ENCODE results near the gene PGAP3.
A peak's percentile ranks its signal among the peaks of the same experiment; 100 is the strongest.

The PGAP3 gene

GRCh38 chr17:39626171-39627046, 61.4 kb downstream of the PGAP3 start, which contains the start of gene PPP1R1B:
PPP1R1B (plus strand) TSS chr17:39626952; CDS start chr17:39627393, 441 bp downstream.
- FAIRE-seq: no peak
- DNase-seq (ENCODE audit: insufficient read length): no peak
- TF ChIP-seq POLR2A (IDR thresholded peaks at IDR 0.05; ENCODE audit: low read depth, low read length) (no peak), TAF1 (IDR thresholded peaks at IDR 0.05; ENCODE audit: borderline replicate concordance, low read depth, low read length) (no peak), POLR2AphosphoS5 (IDR thresholded peaks at IDR 0.05; ENCODE audit: low read depth, low read length) (no peak)

- no peak for FAIRE-seq
- no peak for TF ChIP-seq POLR2A (IDR thresholded peaks at IDR 0.05; ENCODE audit: low read depth, low read length)
- TF ChIP-seq POLR2AphosphoS5 (IDR thresholded peaks at IDR 0.05; ENCODE audit: low read depth, low read length): no peak
- no peak for TF ChIP-seq TAF1 (IDR thresholded peaks at IDR 0.05; ENCODE audit: borderline replicate concordance, low read depth, low read length)
- DNase-seq (ENCODE audit: insufficient read length): no peak
Observed at GRCh38 chr17:39625198-39625785, 62.6 kb downstream of the PGAP3 start.

GRCh38 chr17:39624313-39624712, 63.5 kb downstream of the PGAP3 start:
- TF ChIP-seq TAF1 (IDR thresholded peaks at IDR 0.05; ENCODE audit: borderline replicate concordance, low read depth, low read length): no peak
- no peak for TF ChIP-seq POLR2AphosphoS5 (IDR thresholded peaks at IDR 0.05; ENCODE audit: low read depth, low read length)
- TF ChIP-seq POLR2A (IDR thresholded peaks at IDR 0.05; ENCODE audit: low read depth, low read length): no peak
- DNase-seq (ENCODE audit: insufficient read length): no peak
- FAIRE-seq: no peak

- peak; percentile 82 for DNase-seq (ENCODE audit: insufficient read length)
- TF ChIP-seq POLR2AphosphoS5 (IDR thresholded peaks at IDR 0.05; ENCODE audit: low read depth, low read length) (no peak), POLR2A (IDR thresholded peaks at IDR 0.05; ENCODE audit: low read depth, low read length) (no peak)
- peak; percentile 87 for FAIRE-seq
Observed at GRCh38 chr17:39623356-39623950, 64.4 kb downstream of the PGAP3 start.

GRCh38 chr17:39622380-39623006, 65.4 kb downstream of the PGAP3 start:
- no peak for DNase-seq (ENCODE audit: insufficient read length)
- FAIRE-seq: no peak
- no peak for TF ChIP-seq POLR2AphosphoS5 (IDR thresholded peaks at IDR 0.05; ENCODE audit: low read depth, low read length)
- no peak for TF ChIP-seq POLR2A (IDR thresholded peaks at IDR 0.05; ENCODE audit: low read depth, low read length)
- TF ChIP-seq TAF1 (IDR thresholded peaks at IDR 0.05; ENCODE audit: borderline replicate concordance, low read depth, low read length): no peak

GRCh38 chr17:39621523-39622379, 66.1 kb downstream of the PGAP3 start:
- FAIRE-seq (peak; percentile 99), DNase-seq (ENCODE audit: insufficient read length) (peak; percentile 84)
- TF ChIP-seq TAF1 (IDR thresholded peaks at IDR 0.05; ENCODE audit: borderline replicate concordance, low read depth, low read length): no peak
- no peak for TF ChIP-seq POLR2A (IDR thresholded peaks at IDR 0.05; ENCODE audit: low read depth, low read length)
- TF ChIP-seq POLR2AphosphoS5 (IDR thresholded peaks at IDR 0.05; ENCODE audit: low read depth, low read length): no peak
